Kidney epithelial cell (primary cell): ENCODE measurements around the gene UBAC2. TPM values are rescaled to one million over a fixed set of nuclear protein-coding genes. Genes with fewer than 3 reads are reported as not detected.

Source experiments
- DNase-seq: peaks from one replicate; pipeline ENCODE4 v3.0.0-alpha.2; 2010; ENCODE audit warnings: low read depth
- H3K27me3 ChIP-seq: 2 replicates; pipeline ENCODE4 v1.6.0; 2011; ENCODE audit warnings: low read length; ENCODE audit not compliant: control insufficient read depth, insufficient read depth
- H3K36me3 ChIP-seq: 2 replicates; pipeline ENCODE4 v1.5.1; 2011; ENCODE audit warnings: low read length; ENCODE audit not compliant: control insufficient read depth, insufficient read depth
- H3K4me3 ChIP-seq: 2 replicates; pipeline ENCODE4 v1.5.1; 2011; ENCODE audit warnings: low read depth, mild to moderate bottlenecking, control low read depth, low read length
- total RNA-seq: library from RNA; depleted of rRNA; stranded (reverse); fragments of >200 nt; gene quantifications from 2 replicates; pipeline ENCODE4 v1.2.3, GENCODE V29; 2015
- TF ChIP-seq, protein P1 (sequence below): IDR thresholded peaks from 2 replicates; pipeline ENCODE4 v1.5.1; 2011; ENCODE audit warnings: mild to moderate bottlenecking, moderate library complexity, low read length, control low read depth, inconsistent platforms; ENCODE audit not compliant: insufficient read depth, poor library complexity, severe bottlenecking

Gene UBAC2
- total RNA-seq, 1 donor from 2014 or later: 83.6 TPM

DNA sequence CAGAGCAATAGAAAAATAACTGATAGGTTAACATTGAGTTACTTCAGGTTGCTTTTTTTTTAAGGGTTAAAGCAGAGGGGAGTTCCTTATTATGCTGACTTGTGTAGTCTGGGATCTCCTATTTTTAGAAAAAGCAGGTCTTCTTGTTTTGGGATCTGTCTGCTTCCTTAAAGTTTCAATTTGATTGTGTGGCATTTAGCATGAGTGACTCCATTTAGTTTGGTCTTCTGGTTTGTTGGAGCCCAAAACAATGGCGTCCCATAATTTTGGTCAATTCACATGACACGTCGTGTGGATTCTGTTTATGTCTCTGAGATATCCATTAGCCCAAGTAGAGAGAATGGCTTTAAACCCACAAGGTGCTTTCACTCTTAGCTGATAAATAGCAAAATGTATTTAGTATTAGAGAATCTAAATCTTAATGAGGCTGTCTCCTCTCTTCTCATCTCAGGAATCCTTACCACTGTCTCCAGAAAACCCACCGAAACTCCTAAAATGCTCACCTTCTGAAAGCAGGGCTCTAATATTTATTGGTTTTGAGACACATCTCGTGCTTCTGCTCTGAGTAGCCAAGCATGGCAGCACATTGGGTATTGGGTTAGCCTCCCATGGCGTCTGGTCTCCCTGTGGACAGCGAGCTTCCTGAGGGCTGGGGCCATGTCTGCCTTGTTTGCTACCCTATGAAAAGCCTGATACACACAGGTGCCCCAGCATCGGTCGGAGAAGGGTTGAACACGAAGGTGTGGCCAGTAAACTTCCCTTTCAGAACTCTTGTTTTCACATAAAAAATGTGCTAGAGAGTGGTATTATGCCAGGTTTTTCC, 173.7 kb downstream of the UBAC2 start:
- H3K27me3 ChIP-seq: no peaks in the 10 kb centered on the region
- no peak overlapping the region for H3K4me3 ChIP-seq
- TF ChIP-seq, protein P1, sequence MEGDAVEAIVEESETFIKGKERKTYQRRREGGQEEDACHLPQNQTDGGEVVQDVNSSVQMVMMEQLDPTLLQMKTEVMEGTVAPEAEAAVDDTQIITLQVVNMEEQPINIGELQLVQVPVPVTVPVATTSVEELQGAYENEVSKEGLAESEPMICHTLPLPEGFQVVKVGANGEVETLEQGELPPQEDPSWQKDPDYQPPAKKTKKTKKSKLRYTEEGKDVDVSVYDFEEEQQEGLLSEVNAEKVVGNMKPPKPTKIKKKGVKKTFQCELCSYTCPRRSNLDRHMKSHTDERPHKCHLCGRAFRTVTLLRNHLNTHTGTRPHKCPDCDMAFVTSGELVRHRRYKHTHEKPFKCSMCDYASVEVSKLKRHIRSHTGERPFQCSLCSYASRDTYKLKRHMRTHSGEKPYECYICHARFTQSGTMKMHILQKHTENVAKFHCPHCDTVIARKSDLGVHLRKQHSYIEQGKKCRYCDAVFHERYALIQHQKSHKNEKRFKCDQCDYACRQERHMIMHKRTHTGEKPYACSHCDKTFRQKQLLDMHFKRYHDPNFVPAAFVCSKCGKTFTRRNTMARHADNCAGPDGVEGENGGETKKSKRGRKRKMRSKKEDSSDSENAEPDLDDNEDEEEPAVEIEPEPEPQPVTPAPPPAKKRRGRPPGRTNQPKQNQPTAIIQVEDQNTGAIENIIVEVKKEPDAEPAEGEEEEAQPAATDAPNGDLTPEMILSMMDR: no peak
- DNase-seq: no peak
- no peaks in the 10 kb centered on the region for H3K36me3 ChIP-seq

DNA sequence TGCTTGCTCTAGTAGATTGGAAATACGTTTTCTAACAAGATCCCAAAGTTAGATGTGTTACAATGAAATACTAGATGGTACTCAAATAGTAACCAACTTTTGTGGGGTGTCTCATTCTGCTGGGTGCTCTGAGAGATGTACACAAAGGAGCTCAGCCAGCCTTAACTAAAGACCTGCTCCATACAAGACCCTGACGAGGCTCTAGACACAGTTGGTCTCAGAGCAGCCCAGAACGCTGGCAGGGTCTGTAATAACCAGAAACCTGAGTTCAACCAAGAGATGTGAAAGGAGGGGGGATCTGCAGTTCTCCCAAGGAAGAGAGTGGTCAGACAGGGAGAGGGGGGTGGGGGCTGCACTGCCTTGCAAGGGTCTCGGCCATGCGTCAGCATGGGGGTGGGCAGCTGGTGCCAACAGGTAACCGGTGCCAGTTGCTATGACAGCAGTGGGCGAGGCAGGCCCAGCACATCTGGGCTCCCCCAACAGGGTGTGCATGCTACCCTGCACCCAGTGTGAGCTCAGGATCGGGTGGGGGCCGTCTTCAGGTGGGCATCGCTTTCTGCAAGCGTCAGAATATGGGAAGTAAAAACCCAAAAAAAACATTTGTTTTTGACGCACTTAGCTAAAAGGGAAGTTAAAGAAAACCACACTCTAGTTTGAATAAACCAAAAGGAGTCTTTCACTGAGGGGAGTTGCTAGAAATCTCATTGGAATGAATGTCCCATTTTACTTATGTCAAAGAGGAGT, 174.5 kb downstream of the UBAC2 start:
- Histone ChIP-seq H3K36me3 (no peaks in the 10 kb centered on the region), H3K27me3 (no peaks in the 10 kb centered on the region), H3K4me3 (no peak overlapping the region)
- TF ChIP-seq, protein P1: no peak
- DNase-seq: no peak

DNA sequence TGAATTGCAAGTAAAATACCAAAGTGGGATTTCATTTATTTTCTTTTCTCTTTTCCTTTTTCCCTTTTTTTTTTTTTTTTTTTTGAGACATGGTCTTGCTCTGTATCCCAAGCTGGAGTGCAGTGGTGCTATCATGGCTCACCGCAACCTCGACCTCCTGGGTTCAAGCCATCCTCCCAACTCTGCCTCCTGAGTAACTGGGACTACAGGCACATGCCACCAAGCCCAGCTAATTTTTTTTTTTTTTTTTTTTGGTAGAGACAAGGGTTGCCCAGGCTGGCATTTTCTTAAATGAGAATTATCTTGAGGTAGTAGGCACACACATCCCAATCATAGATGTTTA, 175.1 kb downstream of the UBAC2 start:
- no peaks in the 10 kb centered on the region for H3K27me3 ChIP-seq
- DNase-seq: no peak
- no peaks in the 10 kb centered on the region for H3K36me3 ChIP-seq
- TF ChIP-seq, protein P1: no peak
- no peak overlapping the region for H3K4me3 ChIP-seq

DNA sequence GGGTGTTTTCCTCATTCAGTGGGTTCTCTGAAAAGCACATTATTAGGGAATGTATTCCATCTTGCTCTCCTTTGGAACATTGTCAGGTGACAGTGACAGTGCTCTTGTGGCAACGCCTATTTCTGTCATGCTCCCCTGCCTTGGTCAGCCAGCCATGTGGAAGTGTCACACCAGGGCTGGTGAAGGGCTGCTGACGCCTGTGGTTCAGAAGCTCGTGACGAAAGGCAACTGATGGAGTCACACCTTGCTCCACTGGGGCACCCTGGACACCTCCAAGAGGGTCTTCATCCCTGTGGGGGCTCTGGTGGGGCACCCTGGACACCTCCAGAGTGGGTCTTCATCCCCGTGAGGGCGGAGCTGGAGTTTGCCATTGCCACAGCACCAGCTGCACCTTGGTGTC, 175.5 kb downstream of the UBAC2 start:
- H3K36me3 ChIP-seq: no peaks in the 10 kb centered on the region
- TF ChIP-seq, protein P1: no peak
- H3K27me3 ChIP-seq: no peaks in the 10 kb centered on the region
- DNase-seq: no peak
- H3K4me3 ChIP-seq: no peak overlapping the region

DNA sequence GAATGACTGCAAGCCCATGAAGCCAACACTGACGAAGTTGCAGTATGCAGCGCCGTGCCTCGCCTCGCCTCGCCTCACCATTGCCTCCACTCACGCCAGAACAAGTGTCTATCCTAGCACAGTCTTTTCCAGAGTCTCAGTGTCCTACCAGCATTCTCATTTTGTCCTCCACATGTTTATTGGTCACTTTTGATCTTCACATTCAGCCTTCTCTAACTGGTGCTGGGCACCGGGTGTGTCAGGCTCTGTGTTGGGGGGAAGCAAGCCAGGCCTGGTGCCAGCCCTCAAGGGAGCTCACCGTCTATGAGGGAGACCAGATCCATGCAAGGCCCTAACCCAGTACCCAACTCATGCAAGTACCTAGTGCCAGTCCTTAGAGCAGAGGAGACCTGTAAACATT, 176.3 kb downstream of the UBAC2 start:
- Histone ChIP-seq H3K36me3 (no peaks in the 10 kb centered on the region), H3K27me3 (no peaks in the 10 kb centered on the region), H3K4me3 (no peak overlapping the region)
- no peak for DNase-seq
- TF ChIP-seq, protein P1: no peak
